ENCODE results near the gene ZNRF1. TPM values are rescaled to one million over a fixed set of nuclear protein-coding genes. Genes with fewer than 3 reads are reported as not detected.
"Not testable (repeated sequence)": the region's sequence is repeated elsewhere in the genome, so short reads cannot be mapped to it uniquely, and the experiment has no call there.

Gene ZNRF1
- total RNA-seq, 1 experiment from 2014 or later, result 48.2 TPM

GRCh38 chr16:75016451-75017081, 17.7 kb downstream of the ZNRF1 start:
- H3K4me3 ChIP-seq (replicated peaks in 1 of 2; ENCODE audit: low read depth in 1 of 2, low read length in 2 of 2); H4K20me1 ChIP-seq (ENCODE audit: insufficient read depth); DNase-seq (ENCODE audit: low read depth, low spot score); RAD21 ChIA-PET (ENCODE audit: low non-redundant PET in 1 of 2, low total read pairs in 2 of 2, uncharacterized antibody in 2 of 2, unreplicated experiment in 2 of 2); H2AFZ ChIP-seq (ENCODE audit: low read depth, low read length, poor library complexity, severe bottlenecking); H3K9me2 ChIP-seq (ENCODE audit: insufficient read depth); POLR2A ChIA-PET; H3K27ac ChIP-seq (ENCODE audit: low read depth, low read length); intact Hi-C loops (cut with micrococcal nuclease); H3K36me3 ChIP-seq (ENCODE audit: control insufficient read depth in 1 of 2, insufficient read depth in 2 of 2, low read length in 2 of 2); H3K9ac ChIP-seq (ENCODE audit: low read length); BruUV-seq (replicated peaks); H3K27me3 ChIP-seq (ENCODE audit: insufficient read depth, low read length); ATAC-seq: not testable (repeated sequence)
- peaks cover 69 to 75% of the 10 kb centered on the region in 2 experiments for H3K4me1 ChIP-seq (ENCODE audit: control insufficient read depth in 1 of 2, insufficient read depth in 2 of 2, low read length in 2 of 2)
- H3K79me2 ChIP-seq (ENCODE audit: insufficient read depth, low read length), result peaks cover 96% of the 10 kb centered on the region
- peaks cover 4 to 14% of the 10 kb centered on the region in 2 experiments; a peak in 2 of 4 replicates for H3K9me3 ChIP-seq (ENCODE audit: control insufficient read depth in 1 of 2, insufficient read depth in 1 of 2, low read depth in 1 of 2, low read length in 2 of 2)
- TF ChIP-seq CBX3 (IDR thresholded peaks at IDR 0.05; ENCODE audit: low read depth), result 0 out of 2 replicates have a peak, but pooled peaks have one; percentile 3
- peak overlapping the region; percentile 50 for H3K4me2 ChIP-seq (ENCODE audit: low read length)
- CTCF ChIA-PET, result interaction anchor here (2.3 kb wide), 1 partner anchor 18 kb away, joined by 5 read pairs; the partner anchor contains the start of gene ZNRF1

- H3K27me3 ChIP-seq (ENCODE audit: insufficient read depth, low read length), result no peaks in the 10 kb centered on the region
- H2AFZ ChIP-seq (ENCODE audit: low read depth, low read length, poor library complexity, severe bottlenecking), result no peak overlapping the region
- no peaks in the 10 kb centered on the region for H3K9me2 ChIP-seq (ENCODE audit: insufficient read depth)
- no peak for TF ChIP-seq ELF1 (IDR thresholded peaks at IDR 0.05; ENCODE audit: borderline replicate concordance, low read depth)
- BruUV-seq (replicated peaks), result no TSS peak
- H3K79me2 ChIP-seq (ENCODE audit: insufficient read depth, low read length), result peaks cover 94% of the 10 kb centered on the region
- H3K9ac ChIP-seq (ENCODE audit: low read length), result peak overlapping the region; percentile 19; the same call in 1 of the 2 replicates
- peak overlapping the region; percentile 46 for H3K4me2 ChIP-seq (ENCODE audit: low read length)
- H3K36me3 ChIP-seq (ENCODE audit: control insufficient read depth in 1 of 2, insufficient read depth in 2 of 2, low read length in 2 of 2), result no peaks in the 10 kb centered on the region; a peak in 1 of 4 replicates
- intact Hi-C loops (cut with micrococcal nuclease), result no loop called here
- peak; percentile 31; the same call in 1 of the 2 replicates for ATAC-seq
- H3K27ac ChIP-seq (ENCODE audit: low read depth, low read length), result peak overlapping the region; percentile 53; the same call in 1 of the 2 replicates
- DNase-seq (ENCODE audit: low read depth, low spot score), result no peak
- H3K9me3 ChIP-seq (ENCODE audit: control insufficient read depth in 1 of 2, insufficient read depth in 1 of 2, low read depth in 1 of 2, low read length in 2 of 2), result peaks cover 6 to 16% of the 10 kb centered on the region in 2 experiments; a peak in 2 of 4 replicates
- no peaks in the 10 kb centered on the region for H4K20me1 ChIP-seq (ENCODE audit: insufficient read depth)
- ChIA-PET RAD21 (ENCODE audit: low non-redundant PET in 1 of 2, low total read pairs in 2 of 2, uncharacterized antibody in 2 of 2, unreplicated experiment in 2 of 2) (no interaction called here), POLR2A (no interaction called here), CTCF (interaction anchor here (1.0 to 2.3 kb wide), 2 partner anchors 19 to 93 kb away, joined by 4 to 5 read pairs; partner anchors contain the start of gene ZNRF1)
- H3K4me1 ChIP-seq (ENCODE audit: control insufficient read depth in 1 of 2, insufficient read depth in 2 of 2, low read length in 2 of 2), result peaks cover 60 to 65% of the 10 kb centered on the region in 2 experiments
- no peak overlapping the region; a peak in 1 of 4 replicates for H3K4me3 ChIP-seq (replicated peaks in 1 of 2; ENCODE audit: low read depth in 1 of 2, low read length in 2 of 2)
Measured at GRCh38 chr16:75017670-75018525, 19.1 kb downstream of the ZNRF1 start.
